Body of pancreas (tissue), 4 donors: ENCODE data around the gene SEC61A1.

Source experiments
- CTCF ChIP-seq, 7 experiments: fragments of 450-650 bp in 4 of 7; fragments of 200-600 bp in 3 of 7; sonication (generic) in 3 of 7; IDR thresholded peaks; one replicate each; pipeline ENCODE4 v1.5.1; 2016 to 2019; ENCODE audit warnings: antibody characterized with exemption in 7 of 7
- POLR2A ChIP-seq, 3 donors: fragments of 450-650 bp; IDR thresholded peaks; one replicate each; pipeline ENCODE4 v1.6.1; 2016; ENCODE audit warnings: antibody characterized with exemption in 3 of 3, mild to moderate bottlenecking in 2 of 3

GRCh38 chr3:128071771-128072453 is 19.7 kb downstream of the SEC61A1 start:
- no peak for TF ChIP-seq CTCF (IDR thresholded peaks at IDR 0.05)
- TF ChIP-seq POLR2A (IDR thresholded peaks at IDR 0.05), result no peak
